PC-3 (cell line): ENCODE measurements around the gene AOPEP.

Source experiments
- EZH2 ChIP-seq: fragments of 300-600 bp; sonication (generic); IDR thresholded peaks from one replicate; pipeline ENCODE4 v1.6.1; 2017; ENCODE audit warnings: antibody characterized with exemption, mild to moderate bottlenecking, low read length; ENCODE audit not compliant: unreplicated experiment
- TF ChIP-seq, protein P1 (sequence below): fragments of 300-600 bp; sonication (generic); conservative IDR thresholded peaks from 2 replicates; pipeline ENCODE4 v1.5.1; 2017; ENCODE audit warnings: antibody characterized with exemption, low read depth, mild to moderate bottlenecking, low read length

DNA sequence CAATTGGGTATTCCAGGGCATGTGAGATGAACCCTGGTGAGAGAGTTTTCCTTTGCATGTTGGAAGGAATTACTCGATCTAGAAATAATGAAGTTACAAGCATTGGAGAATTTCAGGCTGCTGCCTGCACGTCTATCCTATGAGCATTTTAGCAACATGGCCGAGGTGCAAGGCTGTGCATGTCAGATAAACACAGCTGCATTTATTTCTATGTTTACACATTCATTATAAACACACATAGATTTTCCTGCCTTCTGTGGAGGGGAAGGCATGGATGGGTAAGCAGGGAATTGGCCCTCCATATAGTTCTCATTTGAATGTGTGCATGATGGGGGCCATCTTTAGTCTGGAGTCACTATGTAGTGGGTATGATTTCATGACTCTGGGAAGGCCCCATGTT lies 42.3 kb downstream of the AOPEP start:
- TF ChIP-seq, protein P1, sequence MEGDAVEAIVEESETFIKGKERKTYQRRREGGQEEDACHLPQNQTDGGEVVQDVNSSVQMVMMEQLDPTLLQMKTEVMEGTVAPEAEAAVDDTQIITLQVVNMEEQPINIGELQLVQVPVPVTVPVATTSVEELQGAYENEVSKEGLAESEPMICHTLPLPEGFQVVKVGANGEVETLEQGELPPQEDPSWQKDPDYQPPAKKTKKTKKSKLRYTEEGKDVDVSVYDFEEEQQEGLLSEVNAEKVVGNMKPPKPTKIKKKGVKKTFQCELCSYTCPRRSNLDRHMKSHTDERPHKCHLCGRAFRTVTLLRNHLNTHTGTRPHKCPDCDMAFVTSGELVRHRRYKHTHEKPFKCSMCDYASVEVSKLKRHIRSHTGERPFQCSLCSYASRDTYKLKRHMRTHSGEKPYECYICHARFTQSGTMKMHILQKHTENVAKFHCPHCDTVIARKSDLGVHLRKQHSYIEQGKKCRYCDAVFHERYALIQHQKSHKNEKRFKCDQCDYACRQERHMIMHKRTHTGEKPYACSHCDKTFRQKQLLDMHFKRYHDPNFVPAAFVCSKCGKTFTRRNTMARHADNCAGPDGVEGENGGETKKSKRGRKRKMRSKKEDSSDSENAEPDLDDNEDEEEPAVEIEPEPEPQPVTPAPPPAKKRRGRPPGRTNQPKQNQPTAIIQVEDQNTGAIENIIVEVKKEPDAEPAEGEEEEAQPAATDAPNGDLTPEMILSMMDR = no peak
- TF ChIP-seq EZH2 = no peak
